KMS-11 (cell line): ENCODE measurements around the gene TMEM82.

Source experiments
- H2AFZ ChIP-seq: fragments of 200-600 bp; sonication (generic); 2 replicates; pipeline ENCODE4 v1.6.1; 2016; ENCODE audit warnings: antibody characterized with exemption, mixed run types, low read depth
- H3K27ac ChIP-seq: fragments of 200-600 bp; sonication (generic); 2 replicates; pipeline ENCODE4 v1.6.1; 2016; ENCODE audit warnings: mild to moderate bottlenecking, mixed run types
- H3K27me3 ChIP-seq: fragments of 200-600 bp; sonication (generic); 2 replicates; pipeline ENCODE4 v1.6.1; 2017; ENCODE audit warnings: mild to moderate bottlenecking, low read depth, mixed run types, moderate library complexity; ENCODE audit not compliant: insufficient read depth
- H3K36me3 ChIP-seq: fragments of 200-600 bp; sonication (generic); 2 replicates; pipeline ENCODE4 v1.6.1; 2017; ENCODE audit warnings: mild to moderate bottlenecking, mixed run types; ENCODE audit not compliant: insufficient read depth
- H3K4me1 ChIP-seq: fragments of 200-600 bp; sonication (generic); 2 replicates; pipeline ENCODE4 v1.6.1; 2016; ENCODE audit warnings: mild to moderate bottlenecking, low read depth, mixed run types; ENCODE audit not compliant: poor library complexity, severe bottlenecking
- H3K4me2 ChIP-seq: fragments of 200-600 bp; sonication (generic); 2 replicates; pipeline ENCODE4 v1.7.0; 2016; ENCODE audit warnings: mild to moderate bottlenecking, mixed run types
- H3K4me3 ChIP-seq: fragments of 200-600 bp; sonication (generic); IDR thresholded peaks from 2 replicates; pipeline ENCODE4 v1.6.1; 2017; ENCODE audit warnings: low read depth, low read length, mixed read lengths; ENCODE audit not compliant: insufficient read depth
- H3K79me2 ChIP-seq: fragments of 200-600 bp; sonication (generic); 2 replicates; pipeline ENCODE4 v1.6.1; 2016; ENCODE audit warnings: low read depth, mixed run types; ENCODE audit not compliant: insufficient read depth
- H3K9ac ChIP-seq: fragments of 200-600 bp; sonication (generic); 2 replicates; pipeline ENCODE4 v1.6.1; 2016; ENCODE audit warnings: mild to moderate bottlenecking, mixed run types
- H4K20me1 ChIP-seq: fragments of 200-600 bp; sonication (generic); 2 replicates; pipeline ENCODE4 v1.6.1; 2016; ENCODE audit warnings: mild to moderate bottlenecking, mixed run types; ENCODE audit not compliant: insufficient read depth
- TF ChIP-seq, protein P1 (sequence below): fragments of 200-600 bp; sonication (generic); conservative IDR thresholded peaks from 2 replicates; pipeline ENCODE4 v1.6.1; 2017; ENCODE audit warnings: low read depth, mild to moderate bottlenecking, antibody characterized with exemption, low read length, moderate library complexity, mixed read lengths

Gene TMEM82

GRCh38 chr1:15700508-15700907 lies 41.8 kb upstream of the TMEM82 start:
- Histone ChIP-seq H2AFZ (no peak overlapping the region), H3K27ac (no peak overlapping the region), H3K4me2 (no peak overlapping the region), H3K4me1 (peaks cover 19% of the 10 kb centered on the region), H4K20me1 (no peaks in the 10 kb centered on the region), H3K27me3 (no peaks in the 10 kb centered on the region), H3K9ac (no peak overlapping the region), H3K4me3 (no peak overlapping the region), H3K79me2 (peaks cover 11% of the 10 kb centered on the region; the same call in 1 of the 2 replicates), H3K36me3 (no peaks in the 10 kb centered on the region)
- TF ChIP-seq, protein P1, sequence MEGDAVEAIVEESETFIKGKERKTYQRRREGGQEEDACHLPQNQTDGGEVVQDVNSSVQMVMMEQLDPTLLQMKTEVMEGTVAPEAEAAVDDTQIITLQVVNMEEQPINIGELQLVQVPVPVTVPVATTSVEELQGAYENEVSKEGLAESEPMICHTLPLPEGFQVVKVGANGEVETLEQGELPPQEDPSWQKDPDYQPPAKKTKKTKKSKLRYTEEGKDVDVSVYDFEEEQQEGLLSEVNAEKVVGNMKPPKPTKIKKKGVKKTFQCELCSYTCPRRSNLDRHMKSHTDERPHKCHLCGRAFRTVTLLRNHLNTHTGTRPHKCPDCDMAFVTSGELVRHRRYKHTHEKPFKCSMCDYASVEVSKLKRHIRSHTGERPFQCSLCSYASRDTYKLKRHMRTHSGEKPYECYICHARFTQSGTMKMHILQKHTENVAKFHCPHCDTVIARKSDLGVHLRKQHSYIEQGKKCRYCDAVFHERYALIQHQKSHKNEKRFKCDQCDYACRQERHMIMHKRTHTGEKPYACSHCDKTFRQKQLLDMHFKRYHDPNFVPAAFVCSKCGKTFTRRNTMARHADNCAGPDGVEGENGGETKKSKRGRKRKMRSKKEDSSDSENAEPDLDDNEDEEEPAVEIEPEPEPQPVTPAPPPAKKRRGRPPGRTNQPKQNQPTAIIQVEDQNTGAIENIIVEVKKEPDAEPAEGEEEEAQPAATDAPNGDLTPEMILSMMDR, result no peak

DNA sequence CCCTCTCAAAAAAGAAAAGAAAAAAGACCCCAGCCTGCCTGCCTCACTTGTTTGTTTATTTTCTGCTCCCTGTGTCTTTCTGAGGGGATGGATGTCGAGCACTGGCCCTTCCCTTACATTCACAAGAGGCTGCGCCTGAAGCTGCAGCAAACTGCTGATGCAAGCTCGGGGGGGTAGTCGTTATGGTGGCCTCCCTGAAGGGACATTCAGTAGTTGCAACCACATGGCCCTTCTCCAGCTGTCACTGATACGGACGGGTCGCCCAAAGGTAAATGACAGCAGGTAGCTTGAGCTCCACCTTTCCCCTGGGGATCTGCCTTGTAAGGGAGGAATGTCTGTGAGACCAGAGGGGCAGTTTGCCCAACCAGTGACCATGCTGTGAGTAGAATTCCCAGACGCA lies 40.5 kb upstream of the TMEM82 start:
- H3K79me2 ChIP-seq, result peaks cover 10% of the 10 kb centered on the region; the same call in 1 of the 2 replicates
- H4K20me1 ChIP-seq, result no peaks in the 10 kb centered on the region
- no peak overlapping the region for H3K4me2 ChIP-seq
- no peak overlapping the region for H2AFZ ChIP-seq
- TF ChIP-seq, protein P1, result no peak
- H3K36me3 ChIP-seq, result no peaks in the 10 kb centered on the region
- H3K27ac ChIP-seq, result no peak overlapping the region
- H3K4me1 ChIP-seq, result peaks cover 11% of the 10 kb centered on the region
- no peak overlapping the region for H3K4me3 ChIP-seq
- no peaks in the 10 kb centered on the region for H3K27me3 ChIP-seq
- no peak overlapping the region for H3K9ac ChIP-seq

GRCh38 chr1:15702722-15703550 lies 39.4 kb upstream of the TMEM82 start:
- Histone ChIP-seq H3K4me1 (peaks cover 3% of the 10 kb centered on the region), H2AFZ (no peak overlapping the region), H3K4me2 (no peak overlapping the region), H3K9ac (no peak overlapping the region), H4K20me1 (no peaks in the 10 kb centered on the region), H3K27me3 (no peaks in the 10 kb centered on the region), H3K79me2 (peaks cover 12% of the 10 kb centered on the region; the same call in 1 of the 2 replicates), H3K4me3 (no peak overlapping the region), H3K36me3 (no peaks in the 10 kb centered on the region), H3K27ac (no peak overlapping the region)
- TF ChIP-seq, protein P1, result no peak

DNA sequence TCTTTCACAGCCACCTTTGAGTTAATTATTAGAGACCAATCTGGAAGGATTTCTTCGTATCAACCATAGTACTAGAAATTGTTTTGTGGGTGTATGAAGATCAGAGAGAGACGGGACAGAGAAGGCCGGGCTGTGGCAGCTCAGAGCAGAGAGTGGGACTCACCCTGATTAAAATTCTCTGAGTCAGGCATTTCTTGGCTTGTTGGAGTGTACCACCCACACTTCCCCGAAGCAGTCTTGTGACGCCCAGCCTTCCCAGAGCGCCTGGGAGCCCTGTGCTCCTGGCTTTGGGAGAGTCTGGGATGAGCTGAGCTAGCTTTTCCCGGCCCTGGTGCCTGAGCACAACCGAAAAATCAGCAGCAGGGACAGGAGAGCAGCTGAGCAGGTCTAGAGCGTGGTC lies 38.7 kb upstream of the TMEM82 start:
- Histone ChIP-seq H3K36me3 (no peaks in the 10 kb centered on the region), H3K79me2 (peaks cover 18% of the 10 kb centered on the region; the same call in 1 of the 2 replicates), H3K27me3 (no peaks in the 10 kb centered on the region), H3K27ac (no peak overlapping the region), H4K20me1 (no peaks in the 10 kb centered on the region), H3K4me1 (peaks cover 3% of the 10 kb centered on the region), H3K4me2 (no peak overlapping the region), H2AFZ (no peak overlapping the region), H3K4me3 (no peak overlapping the region), H3K9ac (no peak overlapping the region)
- TF ChIP-seq, protein P1, result no peak
